Left ventricle myocardium superior (tissue), 1 donor: Measurements from ENCODE around the gene SRF. TPM values are rescaled to one million over a fixed set of nuclear protein-coding genes. Genes with fewer than 3 reads are reported as not detected.
"Not testable (repeated sequence)": the region's sequence is repeated elsewhere in the genome, so short reads cannot be mapped to it uniquely, and the experiment has no call there.

Source experiments
- ATAC-seq: fragments of 200-7000 bp; cut with Tn5 transposase; one replicate; pipeline ENCODE4 v1.9.1; 2020; ENCODE audit warnings: mild to moderate bottlenecking, moderate library complexity
- DNase-seq: peaks from one replicate; pipeline ENCODE4 v3.0.0-alpha.2; 2020
- intact Hi-C: fragments of 100-400 bp; cut with micrococcal nuclease; formaldehyde crosslinking; loops from one replicate; pipeline ENCODE4 v1.11.0; 2022
- long read RNA-seq: library from polyadenylated mRNA; unstranded; transcript quantifications from one replicate; pipeline ENCODE4 v2.0.0, GENCODE V29; 2021
- total RNA-seq: library from RNA; stranded (reverse); fragmentation: NEBNext Ultra II Directional; extraction: Animal tissue kit (Norgen Biotek cat#: 25700); gene quantifications from one replicate; pipeline ENCODE4 v1.2.1, GENCODE V29; 2021
- donor health status: DM: no; HTN: yes; CAD: no; lungs with severe emphysema.

SRF gene
- total RNA-seq = 78.7 TPM
- long read RNA-seq, full-length matches to known transcripts = 36 of 63 reads
- long read RNA-seq, partial matches to known transcripts = 15 of 63 reads
- long read RNA-seq, other reads (novel, unspliced or antisense) = 12 of 63 reads

DNA sequence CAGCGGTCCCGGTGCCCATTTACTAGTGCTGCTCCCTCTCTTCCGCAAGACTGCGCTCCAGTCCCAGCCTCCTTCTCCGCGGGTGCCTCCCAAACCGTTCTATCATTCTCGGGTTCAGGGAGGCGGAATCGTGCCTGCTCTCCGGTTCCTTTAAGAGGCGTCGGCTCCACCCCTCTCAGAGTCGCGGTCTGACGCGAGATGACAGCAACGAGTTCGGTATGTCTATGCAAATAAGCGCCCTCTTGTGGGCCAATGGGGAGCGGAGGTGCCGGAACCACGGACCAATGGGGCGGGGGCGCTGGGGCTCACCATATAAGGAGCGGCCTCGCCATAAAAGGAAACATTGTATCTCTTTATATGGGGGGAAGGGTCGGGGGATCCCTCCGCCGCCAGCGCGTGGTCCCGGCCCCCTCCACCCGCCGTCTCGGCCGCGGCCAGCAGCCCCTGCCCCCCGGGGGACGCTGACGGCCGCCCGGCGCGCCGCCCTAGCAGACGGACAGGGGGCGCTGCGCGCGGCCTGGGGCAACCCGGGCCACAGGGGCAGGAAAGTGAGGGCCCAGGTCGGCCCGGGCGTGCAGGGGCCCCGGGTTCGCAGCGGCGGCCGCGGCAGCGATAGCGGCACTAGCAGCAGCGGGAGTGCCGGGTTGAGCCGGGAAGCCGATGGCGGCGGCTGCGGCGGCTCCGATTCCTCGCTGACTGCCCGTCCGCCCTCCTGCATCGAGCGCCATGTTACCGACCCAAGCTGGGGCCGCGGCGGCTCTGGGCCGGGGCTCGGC is at the start of gene SRF:
TSS of gene SRF (plus strand) at position 339 of the 776 bp plus-strand sequence. CDS start at position 727, 388 bp downstream.
- intact Hi-C loops = no loop called here
- DNase-seq (peak; percentile 99), ATAC-seq (peak; percentile 74)

DNA sequence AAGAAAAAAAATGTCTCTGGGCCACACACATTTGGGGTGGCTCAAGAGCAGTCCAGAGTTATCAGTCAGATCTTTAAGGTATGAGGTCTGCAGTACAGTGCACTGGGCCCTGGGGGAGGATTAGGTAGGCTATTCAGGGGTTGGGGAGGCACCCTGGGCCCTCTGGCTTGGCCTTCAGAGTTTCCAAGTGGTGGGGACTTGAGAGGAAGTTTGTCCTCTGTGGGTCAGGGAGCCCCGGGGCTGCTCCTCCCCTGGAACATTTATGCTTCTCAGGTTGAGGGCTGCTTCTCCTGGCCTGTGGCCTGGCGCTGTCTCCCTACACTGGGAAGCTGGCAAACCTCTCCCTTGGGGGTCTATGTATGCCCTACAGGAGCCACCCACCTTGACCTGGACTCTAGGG is 48.9 kb upstream of the SRF start:
- ATAC-seq (no peak), DNase-seq (no peak)
- intact Hi-C loops = no loop called here

DNA sequence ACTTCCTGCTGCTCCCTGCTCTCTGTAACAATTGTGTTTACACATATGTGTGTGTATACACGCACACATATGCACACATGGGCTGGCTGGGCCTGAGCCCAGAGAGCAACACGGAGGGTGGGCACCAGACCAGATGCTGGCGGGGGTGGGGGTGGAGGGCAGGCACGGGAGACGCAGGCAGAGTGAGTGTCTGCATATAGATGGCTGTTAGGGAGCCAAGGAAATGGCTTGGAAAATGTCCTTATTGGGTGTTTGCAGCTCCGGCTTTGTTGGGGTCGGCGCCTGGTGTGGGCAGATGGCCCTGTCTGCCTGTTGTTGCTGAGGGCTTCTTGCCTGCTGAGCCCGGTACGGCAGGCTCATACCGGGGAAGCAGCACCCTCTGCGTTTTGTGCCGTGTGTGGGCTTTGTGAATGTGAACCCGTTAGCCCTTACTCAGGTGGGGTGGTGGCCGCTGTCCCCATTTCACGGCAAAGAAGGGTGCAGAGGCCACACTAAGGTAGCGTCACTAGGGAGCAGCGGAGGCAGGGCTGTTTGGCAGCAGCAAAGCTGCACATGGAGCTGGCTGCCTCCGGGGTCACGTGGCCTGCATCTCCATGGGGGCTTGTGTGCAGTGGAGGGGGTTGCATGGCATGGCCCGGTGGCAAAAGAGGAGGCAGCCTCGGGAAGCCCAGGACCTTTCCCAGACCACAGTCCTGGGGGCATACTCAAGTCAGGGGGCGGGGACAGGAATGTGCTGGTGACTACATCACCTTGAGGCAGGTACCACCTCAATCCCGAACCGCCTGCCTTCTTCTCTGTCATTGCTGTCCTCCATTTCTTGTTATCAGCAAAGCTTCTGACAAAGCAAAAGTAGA is 47.4 kb upstream of the SRF start:
- DNase-seq (no peak), ATAC-seq (no peak)
- intact Hi-C loops = no loop called here

DNA sequence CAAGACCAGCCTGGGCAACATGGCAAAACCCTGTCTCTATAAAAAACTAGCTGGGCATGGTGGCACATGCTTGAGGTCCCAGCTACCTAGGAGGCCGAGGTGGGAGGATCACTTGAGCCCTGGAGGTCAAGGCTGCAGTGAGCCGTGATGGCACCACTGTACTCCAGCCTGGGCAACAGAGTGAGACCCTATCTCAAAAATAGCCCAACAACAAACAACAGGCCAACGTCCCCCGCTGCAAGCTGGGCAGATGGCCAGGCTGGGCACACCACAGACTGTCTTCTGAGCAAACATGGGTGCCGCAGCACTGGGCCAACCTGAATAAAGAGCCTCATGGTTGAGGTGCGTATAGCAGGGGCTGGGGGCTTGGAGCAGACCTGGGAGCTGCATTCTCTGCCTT is 46.6 kb upstream of the SRF start:
- ATAC-seq = no peak
- intact Hi-C loops = no loop called here
- no peak for DNase-seq

DNA sequence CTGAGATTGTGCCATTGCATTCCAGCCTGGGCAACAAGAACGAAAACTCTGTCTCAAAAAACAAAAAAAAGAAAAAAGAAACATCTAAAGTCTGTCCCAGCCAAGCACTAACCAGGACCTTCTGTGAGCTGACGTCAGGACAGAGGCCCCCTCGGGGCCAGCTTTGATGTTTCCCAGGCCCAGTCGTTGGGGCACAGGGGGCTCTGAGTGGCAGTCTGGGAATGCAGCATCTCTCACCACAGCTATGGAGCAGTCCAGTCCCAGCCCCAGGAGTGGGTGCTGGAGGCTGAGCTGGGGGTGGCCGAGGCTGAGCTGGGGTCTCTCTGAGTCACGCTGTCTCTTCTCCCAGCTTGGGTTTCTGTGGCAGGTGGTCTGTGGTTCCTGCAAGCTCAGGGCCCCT is 46.0 kb upstream of the SRF start:
- ATAC-seq (no peak), DNase-seq (no peak)
- intact Hi-C loops = no loop called here

DNA sequence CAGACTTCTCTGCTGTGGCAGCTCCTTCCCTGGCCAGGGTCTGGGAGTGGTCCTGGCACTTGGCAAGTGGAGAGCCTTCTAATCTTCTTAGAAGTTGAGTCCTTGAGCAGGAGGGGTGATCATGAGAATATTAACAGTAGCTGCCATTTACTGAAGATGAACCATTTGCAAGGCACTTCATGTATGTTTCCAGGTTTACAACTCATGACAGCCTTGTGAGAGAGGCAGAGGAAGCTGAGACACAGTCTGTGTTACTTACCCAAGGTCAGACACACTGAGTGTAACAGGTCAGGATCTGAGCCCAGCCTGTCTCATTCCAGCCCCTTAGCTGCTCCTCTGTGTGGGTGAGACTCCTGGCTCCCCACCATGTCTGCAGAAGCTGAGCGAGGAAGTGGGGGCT is 45.5 kb upstream of the SRF start:
- intact Hi-C loops = no loop called here
- ATAC-seq (no peak), DNase-seq (no peak)

DNA sequence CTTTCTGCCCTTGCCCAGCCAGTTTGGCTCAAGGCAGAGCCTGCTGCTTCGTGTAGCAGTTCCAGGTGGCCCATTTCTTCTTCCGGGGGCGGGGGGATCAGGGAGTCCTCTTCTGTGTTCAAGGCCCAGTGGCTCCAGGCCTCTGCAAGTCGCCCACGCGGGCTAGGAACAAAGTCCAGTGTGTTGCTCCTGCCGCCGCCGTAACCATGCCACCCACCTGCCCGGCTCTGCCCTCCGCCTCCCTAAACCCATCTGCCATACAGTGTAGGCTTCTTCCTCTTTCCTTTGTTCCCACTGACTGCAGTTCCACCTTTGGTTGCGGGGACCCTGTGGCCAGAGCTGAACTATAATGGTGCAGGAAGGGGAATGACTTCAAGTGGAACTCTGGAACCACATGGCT is 43.9 kb upstream of the SRF start:
- ATAC-seq (no peak), DNase-seq (no peak)
- intact Hi-C loops = no loop called here

DNA sequence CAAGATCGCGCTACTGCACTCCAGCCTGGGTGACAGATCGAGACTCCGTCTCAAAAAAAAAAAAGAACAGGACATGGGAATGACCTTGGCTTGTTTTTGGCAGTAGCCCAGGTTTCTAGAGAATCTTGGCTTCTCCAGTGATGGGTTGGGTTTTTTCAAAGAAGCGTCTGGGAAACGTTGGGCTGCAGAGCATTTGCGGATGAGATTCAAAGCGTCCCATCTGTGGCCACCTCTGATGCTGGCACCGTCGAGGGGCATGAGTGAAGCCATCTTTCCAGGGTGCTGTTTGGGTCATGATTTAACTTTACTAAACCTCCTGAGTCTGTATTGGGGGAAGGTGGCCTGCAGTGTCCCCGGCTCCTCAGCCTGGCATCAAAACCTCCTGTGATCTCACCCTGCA is 43.2 kb upstream of the SRF start:
- intact Hi-C loops = no loop called here
- ATAC-seq = no peak
- DNase-seq = no peak

DNA sequence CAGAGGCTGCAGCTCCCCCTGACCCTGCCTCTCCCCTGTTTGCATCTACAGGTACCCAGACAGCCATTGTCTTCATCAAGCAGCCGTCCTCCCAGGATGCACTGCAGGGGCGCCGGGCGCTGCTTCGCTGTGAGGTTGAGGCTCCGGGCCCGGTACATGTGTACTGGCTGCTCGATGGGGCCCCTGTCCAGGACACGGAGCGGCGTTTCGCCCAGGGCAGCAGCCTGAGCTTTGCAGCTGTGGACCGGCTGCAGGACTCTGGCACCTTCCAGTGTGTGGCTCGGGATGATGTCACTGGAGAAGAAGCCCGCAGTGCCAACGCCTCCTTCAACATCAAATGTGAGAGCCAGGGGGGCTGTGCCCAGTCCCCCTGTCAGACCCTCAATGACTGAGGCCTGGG is 42.1 kb upstream of the SRF start:
- ATAC-seq (no peak), DNase-seq (no peak)
- intact Hi-C loops = no loop called here

DNA sequence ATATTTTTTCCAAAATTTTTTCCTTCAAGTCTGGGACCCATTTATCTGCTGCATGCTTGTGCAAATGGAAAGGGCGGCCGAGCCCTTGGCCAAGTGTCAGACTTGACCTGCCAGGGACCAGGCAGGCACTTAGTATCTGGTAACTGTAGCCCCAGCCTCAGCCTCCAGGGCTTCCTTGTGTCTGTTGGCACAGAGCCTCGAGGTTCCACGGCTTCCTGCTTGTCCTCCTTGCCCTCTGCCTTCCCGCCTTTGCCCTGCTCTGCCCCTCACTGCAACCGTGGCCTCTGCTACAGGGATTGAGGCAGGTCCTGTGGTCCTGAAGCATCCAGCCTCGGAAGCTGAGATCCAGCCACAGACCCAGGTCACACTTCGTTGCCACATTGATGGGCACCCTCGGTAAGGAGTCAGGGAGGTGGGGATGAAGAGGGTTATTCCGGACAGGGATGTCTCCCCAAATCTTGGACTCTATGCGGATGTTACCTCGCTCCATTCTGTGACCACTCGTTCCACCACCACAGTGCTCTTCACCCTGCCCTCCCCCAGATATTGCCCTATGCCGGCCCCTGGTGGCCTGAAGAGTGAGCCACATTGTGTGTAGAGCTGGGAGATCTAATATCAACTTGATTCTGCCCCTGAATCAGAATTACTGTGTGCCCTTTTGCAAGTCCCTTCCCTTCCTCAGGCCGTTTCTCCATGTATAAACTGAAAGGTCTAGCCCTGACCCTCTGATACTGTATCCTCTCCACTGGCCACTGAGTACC is 41.5 kb upstream of the SRF start:
- peak; percentile 82 for ATAC-seq
- DNase-seq = peak; percentile 55
- intact Hi-C loops = no loop called here

DNA sequence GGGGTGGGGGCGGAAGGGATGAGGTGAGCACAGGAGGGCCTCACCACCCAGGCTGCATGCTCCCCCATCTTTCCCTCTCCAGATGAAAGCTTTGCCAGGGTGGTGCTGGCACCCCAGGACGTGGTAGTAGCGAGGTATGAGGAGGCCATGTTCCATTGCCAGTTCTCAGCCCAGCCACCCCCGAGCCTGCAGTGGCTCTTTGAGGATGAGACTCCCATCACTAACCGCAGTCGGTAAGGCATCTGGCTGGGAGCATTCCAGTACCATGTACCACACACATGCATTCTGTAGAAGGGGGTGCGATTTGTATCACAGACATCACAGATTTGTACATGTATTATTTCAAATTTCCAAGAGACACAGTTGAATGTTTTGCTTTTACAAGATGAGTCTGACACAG is 40.6 kb upstream of the SRF start:
- intact Hi-C loops = no loop called here
- DNase-seq (no peak), ATAC-seq (no peak)

DNA sequence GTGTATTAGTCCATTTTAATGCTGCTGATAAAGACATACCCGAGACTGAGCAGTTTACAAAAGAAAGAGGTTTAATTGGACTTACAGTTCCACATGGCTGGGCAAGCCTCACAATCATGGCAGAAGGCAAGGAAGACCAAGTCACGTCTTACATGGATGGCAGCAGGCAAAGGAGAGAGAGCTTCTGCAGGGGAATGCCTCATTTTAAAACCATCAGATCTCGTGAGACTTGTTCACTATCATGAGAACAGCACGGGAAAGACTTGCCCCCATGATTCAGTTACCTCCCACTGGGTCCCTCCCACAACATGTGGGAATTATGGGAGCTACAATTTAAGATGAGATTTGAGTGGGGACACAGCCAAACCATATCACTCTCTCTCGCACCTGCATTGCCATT is 39.7 kb upstream of the SRF start:
- DNase-seq, ATAC-seq, intact Hi-C loops: not testable (repeated sequence)

DNA sequence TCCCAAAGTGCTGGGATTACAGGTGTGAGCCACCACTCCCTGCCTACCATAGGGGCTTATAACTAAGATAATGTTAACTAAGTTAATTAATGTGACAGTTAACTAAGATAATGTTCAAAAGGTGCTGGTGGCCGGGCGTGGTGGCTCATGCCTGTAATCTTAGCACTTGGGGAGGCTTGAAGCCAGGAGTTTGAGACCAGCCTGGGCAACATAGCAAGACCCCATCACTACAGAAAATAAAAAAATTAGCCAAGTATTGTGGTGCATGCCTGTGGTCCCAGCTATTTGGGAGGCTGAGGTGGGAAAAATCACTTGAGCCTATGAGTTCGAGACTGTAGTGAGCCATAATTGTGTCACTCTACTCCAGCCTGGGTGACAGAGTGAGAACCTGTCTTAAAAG is 32.8 kb upstream of the SRF start:
- DNase-seq (no peak), ATAC-seq (no peak)
- intact Hi-C loops = no loop called here

DNA sequence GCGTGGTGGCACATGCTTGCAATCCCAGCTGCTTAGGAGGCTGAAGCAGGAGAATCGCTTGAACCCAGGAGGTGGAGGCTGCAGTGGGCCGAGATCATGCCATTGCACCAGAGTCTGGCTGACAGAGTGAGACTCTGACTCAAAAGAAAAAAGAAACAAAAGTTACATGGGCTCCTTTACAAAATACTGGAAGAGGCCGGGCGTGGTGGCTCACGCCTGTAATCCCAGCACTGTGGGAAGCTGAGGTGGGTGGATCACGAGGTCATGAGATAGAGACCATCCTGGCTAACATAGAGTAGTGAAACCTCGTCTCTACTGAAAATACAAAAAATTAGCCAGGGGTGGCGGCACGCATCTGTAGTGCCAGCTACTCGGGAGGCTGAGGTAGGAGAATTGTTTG is 31.1 kb upstream of the SRF start:
- not testable (repeated sequence) for DNase-seq, ATAC-seq
- intact Hi-C loops = loop anchor here (5.0 kb wide), 2 partner anchors 138 to 238 kb away; no protein-coding TSS in a partner anchor

DNA sequence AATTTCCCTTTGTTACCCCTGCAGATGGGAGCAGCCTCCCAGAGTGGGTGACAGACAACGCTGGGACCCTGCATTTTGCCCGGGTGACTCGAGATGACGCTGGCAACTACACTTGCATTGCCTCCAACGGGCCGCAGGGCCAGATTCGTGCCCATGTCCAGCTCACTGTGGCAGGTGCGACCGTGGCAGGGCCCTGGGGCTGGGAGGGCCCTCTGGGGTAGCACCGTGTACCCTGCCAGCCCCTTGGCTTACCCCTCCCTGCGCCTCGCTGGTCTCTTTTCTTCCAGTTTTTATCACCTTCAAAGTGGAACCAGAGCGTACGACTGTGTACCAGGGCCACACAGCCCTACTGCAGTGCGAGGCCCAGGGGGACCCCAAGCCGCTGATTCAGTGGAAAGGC is 29.4 kb upstream of the SRF start:
- ATAC-seq (no peak), DNase-seq (no peak)
- intact Hi-C loops = loop anchor here (5.0 kb wide), 2 partner anchors 139 to 239 kb away; no protein-coding TSS in a partner anchor

DNA sequence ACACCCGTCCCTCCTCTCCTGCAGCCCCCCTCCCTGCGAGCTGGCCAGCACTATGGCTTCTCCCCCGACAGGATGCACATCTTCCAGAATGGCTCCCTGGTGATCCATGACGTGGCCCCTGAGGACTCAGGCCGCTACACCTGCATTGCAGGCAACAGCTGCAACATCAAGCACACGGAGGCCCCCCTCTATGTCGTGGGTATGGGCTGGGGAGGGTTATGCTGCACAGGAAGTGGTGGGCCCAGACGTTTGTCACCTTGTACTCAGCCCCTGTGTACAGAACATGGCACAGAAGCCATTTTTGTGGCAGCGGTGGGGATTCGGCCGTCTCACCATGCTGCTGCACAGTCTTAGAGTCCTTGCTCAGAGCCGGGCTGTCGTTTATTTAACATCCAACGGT is 29.0 kb upstream of the SRF start:
- ATAC-seq (no peak), DNase-seq (no peak)

DNA sequence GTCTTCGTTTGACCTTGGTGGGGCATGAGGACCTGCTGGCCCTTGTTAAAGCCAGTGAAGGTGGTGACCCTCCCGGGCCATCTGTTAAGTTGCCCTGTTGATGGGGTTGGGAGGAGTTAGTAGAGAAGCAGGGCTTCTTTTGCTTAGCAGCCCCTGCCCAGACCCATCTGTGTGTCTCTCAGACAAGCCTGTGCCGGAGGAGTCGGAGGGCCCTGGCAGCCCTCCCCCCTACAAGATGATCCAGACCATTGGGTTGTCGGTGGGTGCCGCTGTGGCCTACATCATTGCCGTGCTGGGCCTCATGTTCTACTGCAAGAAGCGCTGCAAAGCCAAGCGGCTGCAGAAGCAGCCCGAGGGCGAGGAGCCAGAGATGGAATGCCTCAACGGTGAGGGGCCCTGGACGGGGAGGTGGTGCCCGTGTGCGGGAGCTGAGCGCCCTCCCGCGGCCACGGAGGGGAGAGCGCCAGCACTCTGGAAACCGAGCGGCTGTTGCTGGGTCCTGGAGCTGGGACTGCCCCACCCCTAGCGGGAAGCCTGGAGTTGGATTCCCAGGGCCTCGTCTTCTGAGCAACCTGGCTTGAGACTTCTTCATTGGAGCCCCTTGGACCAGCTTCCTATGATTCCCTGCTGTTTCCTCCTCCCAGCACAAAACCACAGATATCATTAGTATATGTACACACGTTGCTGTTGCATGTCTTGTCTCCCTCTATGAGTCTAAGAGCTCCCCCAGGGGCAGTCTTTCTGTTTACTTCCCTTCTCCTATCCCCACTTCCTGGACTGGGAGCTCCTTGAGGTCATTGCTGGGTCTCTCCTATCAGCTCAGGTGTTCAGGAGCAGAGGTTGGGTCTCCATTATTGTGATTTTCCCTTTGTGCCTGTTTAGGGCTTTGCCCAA is 27.6 kb upstream of the SRF start:
- DNase-seq (peak; percentile 93), ATAC-seq (peak; percentile 97)
- intact Hi-C loops = loop anchor here (5.0 kb wide), 2 partner anchors 141 to 241 kb away; no protein-coding TSS in a partner anchor

More for the DNA sequence above, 29.0 kb upstream of the SRF start:
- intact Hi-C loops = loop anchor here (5.0 kb wide), 2 partner anchors 140 to 240 kb away; no protein-coding TSS in a partner anchor

DNA sequence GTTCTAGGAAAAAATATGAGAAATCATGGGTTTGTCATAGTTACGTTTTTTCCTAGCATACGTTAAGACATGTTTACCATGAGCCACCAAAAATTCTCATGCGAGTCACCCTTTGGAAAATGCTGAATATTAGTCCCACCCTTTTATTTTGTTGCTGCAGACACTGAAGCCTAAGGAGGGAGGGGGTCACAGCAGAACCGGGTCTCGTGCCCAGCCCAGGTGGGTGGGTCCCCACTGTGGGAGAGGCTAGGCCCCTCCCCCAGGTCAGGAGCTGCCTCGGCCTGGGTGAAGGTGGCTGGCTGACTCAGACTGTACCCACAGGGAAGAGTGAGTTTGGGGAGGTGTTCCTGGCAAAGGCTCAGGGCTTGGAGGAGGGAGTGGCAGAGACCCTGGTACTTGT is 26.2 kb upstream of the SRF start:
- intact Hi-C loops = loop anchor here (5.0 kb wide), 2 partner anchors 143 to 243 kb away; no protein-coding TSS in a partner anchor
- DNase-seq (no peak), ATAC-seq (no peak)
